Prostate gland (tissue), 2 donors: ENCODE measurements around the gene ADAM22.

Source experiments
- POLR2AphosphoS5 ChIP-seq: sonication (generic); formaldehyde crosslinking; IDR thresholded peaks from one replicate; pipeline ENCODE4 v1.6.1; 2017; ENCODE audit warnings: antibody characterized with exemption
- TF ChIP-seq, protein P1 (sequence below), 4 experiments: fragments of 200-600 bp in 2 of 4; fragments of 450-650 bp in 2 of 4; sonication (generic) in 2 of 4; IDR thresholded peaks; 1 replicate in 3 of 4; 2 replicates in 1 of 4; pipeline ENCODE4 v1.5.1; 2016 to 2019; ENCODE audit warnings: antibody characterized with exemption in 4 of 4, mild to moderate bottlenecking in 2 of 4, moderate library complexity in 2 of 4

DNA sequence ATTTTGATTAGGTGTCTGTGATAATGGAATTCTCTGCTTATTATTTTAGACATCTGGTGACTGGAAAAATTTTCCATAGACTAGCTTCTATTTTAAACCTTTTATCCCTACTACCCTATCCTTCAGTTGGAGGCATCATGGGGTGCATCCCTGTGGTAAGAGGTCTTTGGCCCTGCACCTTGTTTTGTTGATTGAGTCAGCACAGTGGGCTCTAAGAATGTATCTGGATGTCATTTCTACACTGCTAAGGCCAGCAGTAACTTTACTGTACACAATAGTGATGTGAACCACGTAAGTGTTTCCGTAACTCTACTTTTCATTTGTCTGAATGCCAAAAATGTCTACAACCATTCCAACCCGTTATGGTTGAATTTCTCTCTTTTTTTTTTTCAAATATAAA is 75.6 kb downstream of the ADAM22 start:
- TF ChIP-seq, protein P1, sequence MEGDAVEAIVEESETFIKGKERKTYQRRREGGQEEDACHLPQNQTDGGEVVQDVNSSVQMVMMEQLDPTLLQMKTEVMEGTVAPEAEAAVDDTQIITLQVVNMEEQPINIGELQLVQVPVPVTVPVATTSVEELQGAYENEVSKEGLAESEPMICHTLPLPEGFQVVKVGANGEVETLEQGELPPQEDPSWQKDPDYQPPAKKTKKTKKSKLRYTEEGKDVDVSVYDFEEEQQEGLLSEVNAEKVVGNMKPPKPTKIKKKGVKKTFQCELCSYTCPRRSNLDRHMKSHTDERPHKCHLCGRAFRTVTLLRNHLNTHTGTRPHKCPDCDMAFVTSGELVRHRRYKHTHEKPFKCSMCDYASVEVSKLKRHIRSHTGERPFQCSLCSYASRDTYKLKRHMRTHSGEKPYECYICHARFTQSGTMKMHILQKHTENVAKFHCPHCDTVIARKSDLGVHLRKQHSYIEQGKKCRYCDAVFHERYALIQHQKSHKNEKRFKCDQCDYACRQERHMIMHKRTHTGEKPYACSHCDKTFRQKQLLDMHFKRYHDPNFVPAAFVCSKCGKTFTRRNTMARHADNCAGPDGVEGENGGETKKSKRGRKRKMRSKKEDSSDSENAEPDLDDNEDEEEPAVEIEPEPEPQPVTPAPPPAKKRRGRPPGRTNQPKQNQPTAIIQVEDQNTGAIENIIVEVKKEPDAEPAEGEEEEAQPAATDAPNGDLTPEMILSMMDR (IDR thresholded peaks at IDR 0.05) = no peak
- TF ChIP-seq POLR2AphosphoS5 = no peak
